NCI-H1048 (cell line): ENCODE data around the gene SPACA9.

ENCODE experiments used
- DNase-seq: peaks from one replicate; lab custom pipeline; 2025; lab: John Stamatoyannopoulos, UW

The SPACA9 gene

DNA sequence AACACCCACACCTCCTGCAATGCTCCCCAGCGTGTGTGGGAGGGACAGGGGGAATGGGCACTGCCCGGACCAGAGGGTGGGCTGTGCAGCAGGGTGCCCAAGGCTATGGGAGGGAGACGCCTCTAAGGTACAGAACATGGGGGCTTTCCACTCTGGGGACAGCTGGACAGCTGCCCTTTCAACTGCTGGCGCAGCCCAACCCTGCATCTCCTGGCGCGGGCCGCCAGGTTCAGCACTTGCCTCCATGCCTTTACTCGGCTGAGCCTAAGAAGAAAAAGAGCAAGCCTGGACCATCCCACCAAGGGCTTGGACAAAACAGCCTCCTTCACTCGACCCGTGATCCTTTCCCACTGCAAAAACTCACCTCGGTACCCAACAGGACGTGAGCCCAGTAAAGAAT is 15.6 kb upstream of the SPACA9 start:
- no peak for DNase-seq

DNA sequence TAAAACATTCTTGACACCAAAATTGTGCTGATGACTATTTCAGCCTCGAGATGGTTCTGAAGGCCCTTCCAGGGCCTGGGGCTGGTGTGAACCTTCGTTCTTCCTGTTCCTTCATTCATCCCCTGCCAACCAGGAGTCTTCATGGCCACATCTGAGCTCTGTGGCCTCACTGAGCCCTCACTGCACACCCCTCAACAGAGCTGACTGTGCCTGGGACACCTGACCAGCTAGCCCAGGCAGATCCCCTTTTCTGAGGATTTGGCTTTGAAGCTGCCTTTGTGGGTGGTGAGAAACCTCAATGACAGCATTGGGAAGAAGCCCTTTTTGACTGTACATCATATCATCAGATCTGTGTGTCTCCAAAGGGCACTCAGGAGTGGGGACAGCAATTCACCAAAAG is 14.4 kb upstream of the SPACA9 start:
- no peak for DNase-seq

DNA sequence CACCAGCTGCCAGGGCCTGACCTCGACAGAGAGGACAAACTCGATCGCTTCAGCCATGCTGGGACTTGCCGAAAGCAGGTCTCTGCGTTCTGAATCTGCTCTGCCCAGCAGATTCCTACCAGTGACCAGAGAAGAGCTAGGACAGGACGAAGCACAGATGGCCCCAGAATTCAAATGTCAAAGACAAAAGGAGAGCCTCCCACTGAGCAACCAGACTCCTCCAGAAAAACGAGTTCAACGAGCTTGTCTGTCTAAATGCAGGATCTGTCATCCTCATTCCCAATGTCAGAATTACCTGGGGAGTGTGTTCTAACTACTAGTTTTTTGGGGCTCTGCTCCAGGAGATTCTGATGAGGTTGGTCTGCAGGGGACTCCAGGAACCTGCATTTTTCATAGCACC is 14.0 kb upstream of the SPACA9 start:
- DNase-seq = no peak

DNA sequence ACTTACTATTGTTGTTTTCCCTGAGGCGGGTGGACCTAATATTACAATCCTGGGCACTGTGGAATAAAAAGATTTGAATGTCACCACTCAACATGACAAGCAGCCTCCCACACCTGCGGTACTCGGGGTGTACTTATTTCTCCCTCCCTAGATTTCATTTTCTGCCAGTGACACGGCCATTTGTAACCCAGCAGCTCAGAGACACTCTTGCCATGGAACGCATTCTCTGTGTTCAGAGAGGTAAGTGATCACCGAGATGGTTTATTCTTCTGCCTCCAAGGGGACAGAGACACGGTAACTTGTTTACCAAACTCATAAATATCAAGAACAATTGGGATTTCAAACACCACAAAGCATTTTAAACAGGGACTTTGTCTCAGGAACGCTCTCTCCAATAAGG is 11.8 kb upstream of the SPACA9 start:
- DNase-seq = no peak

DNA sequence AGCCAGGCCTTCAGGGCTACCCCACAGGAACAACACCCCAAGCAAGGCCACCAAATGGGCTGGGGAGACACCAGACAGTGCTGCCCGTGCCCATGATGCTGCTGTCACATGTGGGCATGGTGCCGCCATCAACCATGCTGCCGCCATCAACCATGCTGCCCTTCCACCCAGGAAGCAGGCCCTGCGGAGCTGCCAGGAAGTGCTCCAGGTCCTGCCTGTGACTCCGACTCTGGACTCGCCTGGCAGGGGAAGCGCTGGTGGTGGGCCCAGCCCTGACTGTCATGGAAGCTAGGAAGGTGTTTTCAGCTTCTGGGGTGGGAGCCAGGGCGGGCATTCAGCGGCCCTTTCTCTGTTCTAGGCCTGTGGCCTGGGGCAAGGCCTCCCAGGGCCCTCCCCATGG is 9.4 kb upstream of the SPACA9 start:
- DNase-seq = no peak

DNA sequence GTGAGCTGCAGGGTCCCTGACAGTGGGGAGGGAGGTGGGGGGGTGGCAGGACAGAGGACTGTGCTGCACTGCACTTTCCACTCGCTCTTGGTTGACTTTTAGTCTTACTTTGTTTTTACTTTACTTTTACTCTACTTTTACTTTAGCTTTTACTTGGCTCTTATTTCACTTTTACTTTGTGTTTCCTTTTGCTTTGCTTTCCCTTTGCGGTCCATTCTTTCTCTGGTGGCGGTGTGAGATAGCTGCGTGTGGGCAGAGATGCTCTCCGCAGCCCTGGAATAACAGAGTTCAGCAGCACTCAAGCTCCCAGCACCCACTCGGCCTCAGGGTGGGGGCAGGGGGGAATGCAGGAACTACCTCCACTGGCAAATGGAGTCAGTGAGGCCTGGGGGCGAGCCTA is 5.3 kb upstream of the SPACA9 start:
- DNase-seq = no peak

DNA sequence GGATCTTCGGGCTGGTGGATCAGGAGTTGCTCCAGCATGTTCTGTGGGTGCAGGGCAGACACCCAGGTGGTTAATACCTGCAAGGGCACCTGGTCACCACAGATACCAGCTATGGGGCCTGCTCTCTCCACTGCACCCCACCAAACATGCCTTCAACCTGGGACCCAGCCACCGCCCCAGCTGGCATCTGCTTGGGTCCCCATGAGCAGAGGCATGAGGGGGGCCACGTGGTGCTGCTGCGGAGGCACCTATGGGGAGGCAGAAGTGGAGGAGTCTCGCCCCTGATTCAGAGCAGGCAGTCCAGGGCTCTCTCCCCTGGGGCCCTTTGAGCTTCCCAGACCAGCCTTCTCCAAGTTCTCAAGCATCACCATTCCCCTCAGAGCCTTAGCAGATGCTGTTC is 3.5 kb upstream of the SPACA9 start:
- DNase-seq = no peak

DNA sequence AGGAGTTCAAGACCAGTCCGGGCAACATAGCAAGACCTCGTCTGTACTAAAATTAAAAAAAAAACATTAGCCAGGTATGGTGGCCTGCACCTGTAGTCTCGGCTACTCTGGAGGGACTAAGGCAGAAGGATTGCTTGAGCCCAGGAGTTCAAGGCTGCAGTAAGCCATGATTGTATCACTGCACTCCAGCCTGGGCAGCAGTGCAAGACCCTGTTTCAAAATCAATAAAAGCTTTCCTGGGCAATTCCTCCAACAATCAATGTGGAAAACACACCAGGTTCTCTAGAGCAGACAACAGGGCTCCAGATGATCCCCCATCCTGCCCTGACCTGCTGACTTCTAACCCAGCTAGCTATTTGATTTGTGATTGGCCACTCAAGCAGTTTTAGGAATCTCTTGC is 1.8 kb upstream of the SPACA9 start:
- DNase-seq = no peak

DNA sequence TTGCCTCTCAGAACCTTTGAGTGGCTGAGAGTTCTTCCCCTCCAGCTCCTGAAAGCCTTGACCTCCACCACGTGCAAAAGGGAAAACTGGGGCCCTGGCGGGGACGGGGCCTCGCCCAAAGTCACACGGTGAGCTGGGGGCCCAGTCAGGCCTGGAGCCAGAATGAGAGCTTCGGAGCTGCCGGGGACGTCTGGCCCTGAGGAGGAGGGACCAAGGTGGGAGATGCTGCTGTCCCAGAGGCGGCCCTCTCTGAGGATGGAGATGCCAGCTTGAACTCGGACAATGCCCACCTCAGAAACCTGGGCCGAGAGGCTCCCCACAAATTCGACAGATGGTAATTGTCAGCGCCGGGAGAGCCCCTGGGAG is 1.3 kb upstream of the SPACA9 start:
- no peak for DNase-seq

DNA sequence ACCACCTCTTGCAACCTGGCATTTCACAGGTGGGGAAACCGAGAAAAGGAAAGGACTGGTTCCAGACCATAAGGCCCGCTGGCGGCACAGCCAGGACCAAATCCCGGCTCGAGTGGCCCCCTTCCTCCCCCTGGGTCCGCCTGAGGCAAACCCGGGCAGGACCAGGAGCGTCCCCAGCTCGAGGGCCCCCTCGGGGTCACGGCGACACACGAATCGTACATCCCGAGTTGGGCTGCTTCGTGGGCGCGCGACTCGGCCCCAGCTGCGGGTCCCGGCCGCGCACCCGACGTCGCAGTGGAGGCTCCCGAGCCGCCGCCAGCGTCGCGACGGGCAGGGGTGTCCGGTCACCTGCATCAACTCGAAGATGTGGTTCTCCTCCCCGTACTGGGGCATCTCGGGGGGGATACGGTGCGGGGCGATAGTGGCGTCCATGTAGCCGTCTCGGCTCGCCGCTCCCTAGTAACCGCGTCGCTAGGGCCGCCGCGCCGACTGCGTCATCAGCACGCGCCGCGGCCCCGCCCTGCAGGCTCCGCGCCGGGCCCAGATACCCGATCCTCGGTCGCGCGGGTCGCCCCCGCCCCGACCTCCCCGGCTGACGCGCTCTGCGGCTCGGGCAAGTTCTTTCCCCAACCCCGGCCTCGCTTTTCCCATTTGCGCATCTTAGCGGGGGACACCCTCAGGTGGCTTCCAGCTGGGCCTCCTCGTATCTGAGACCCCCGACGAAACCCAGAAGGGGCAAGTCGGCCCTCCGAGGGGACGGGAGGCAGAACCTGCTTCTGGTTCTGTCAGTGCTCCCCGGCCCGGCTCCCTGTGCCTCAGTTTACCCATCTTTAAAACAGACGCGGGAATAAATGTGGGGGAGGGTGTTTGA is 639 bp upstream of the SPACA9 start, which contains the start of gene AK8:
Gene AK8, minus strand, starts transcription at position 461 of the 871 bp plus-strand sequence. Its CDS starts 29 bp downstream, at position 432.
- peak; percentile 47 for DNase-seq

DNA sequence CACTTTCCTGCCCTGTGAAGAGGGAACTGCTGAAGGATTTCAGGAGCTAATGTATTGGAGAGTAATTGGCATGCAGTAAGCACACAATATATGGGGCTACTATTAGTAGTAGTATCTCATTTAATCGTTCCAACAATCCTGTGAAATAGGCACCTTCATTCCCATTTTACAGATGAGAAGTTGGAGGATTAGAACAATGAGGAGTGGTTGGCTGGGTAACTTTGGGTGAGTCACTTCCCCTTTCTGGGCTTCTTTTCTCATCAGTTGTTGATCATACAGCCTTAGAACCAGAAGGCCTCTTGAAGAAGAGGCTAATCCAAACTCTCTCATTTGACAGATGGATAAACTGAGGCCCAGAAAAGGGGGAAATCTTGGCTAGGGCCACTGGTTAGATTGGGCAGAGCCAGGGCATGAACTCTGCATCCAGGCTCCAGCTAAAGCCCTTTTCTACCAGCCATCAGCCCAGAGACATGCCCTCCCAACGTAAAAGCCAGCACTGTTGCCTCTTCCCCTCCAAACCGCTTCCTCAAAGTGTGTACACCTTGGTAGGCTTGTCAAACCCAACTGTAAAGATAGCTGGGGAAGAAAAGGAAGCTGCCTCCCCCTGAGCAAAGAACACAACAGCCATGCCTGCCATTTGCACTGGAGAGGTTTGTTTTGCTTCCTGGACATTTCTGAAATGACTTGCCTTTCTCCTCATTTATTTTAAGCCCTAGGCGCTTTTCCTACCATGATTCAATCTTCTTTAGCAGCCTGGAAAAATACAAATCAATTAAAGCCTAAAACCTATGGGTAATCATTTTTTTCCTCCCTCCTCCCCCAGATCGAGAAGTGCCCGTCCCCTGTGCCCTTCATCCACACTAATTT is 992 bp downstream of the SPACA9 start:
- DNase-seq = no peak

DNA sequence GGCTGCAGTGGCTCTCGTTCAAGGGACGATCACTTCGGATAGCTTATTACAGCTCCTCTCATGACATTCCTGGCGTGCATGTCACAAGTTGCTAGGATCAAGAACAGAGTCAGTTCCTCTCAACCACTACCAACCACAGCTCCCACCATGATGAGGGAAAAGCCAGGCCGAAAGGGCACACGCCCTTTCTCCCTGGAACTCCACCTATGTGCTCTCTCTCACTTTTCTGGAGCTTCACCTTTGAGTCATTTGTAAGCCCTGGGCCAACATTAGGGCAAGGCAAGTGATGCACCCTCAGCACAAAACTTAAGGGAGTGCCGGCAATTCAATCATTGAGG is 1.6 kb downstream of the SPACA9 start:
- DNase-seq = no peak

DNA sequence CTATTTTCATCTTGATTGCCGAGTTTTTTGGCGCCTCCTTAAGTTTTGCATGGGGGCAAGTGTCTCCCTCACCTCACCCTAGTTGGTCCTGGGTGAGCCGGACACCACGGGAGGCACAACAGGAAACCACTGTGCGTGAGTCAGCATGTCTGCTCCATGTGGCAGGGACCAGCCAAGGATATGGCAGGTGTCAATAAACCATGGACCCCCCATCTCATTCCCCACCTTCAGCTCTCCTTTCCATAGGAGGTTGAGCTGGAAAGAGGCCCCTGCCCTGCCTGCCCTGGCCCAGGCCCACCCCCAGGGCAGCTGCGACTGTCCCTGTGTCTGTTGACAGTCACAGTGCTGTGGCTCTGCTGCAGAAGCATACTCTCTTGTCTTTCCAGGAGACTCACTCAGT is 3.1 kb downstream of the SPACA9 start:
- no peak for DNase-seq

DNA sequence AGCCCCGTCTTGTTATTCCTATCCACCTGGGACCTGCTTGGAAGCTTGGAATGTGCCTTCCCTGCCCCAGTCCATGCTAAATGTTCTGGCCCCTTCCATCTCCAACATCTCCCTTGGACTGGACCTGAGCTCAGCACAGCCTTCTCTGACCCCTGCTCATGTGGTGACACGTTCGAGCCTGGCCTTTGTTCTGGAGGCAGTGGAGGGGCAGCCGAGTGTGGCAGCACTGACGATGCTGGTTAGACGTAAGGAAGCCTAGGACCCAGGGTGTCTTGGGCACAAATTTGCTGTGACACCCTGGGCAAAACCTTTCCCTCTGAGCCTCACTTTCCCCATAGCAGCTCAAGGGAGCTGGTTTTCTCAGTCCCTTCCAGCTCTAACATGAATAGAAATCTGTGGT is 3.9 kb downstream of the SPACA9 start:
- no peak for DNase-seq

DNA sequence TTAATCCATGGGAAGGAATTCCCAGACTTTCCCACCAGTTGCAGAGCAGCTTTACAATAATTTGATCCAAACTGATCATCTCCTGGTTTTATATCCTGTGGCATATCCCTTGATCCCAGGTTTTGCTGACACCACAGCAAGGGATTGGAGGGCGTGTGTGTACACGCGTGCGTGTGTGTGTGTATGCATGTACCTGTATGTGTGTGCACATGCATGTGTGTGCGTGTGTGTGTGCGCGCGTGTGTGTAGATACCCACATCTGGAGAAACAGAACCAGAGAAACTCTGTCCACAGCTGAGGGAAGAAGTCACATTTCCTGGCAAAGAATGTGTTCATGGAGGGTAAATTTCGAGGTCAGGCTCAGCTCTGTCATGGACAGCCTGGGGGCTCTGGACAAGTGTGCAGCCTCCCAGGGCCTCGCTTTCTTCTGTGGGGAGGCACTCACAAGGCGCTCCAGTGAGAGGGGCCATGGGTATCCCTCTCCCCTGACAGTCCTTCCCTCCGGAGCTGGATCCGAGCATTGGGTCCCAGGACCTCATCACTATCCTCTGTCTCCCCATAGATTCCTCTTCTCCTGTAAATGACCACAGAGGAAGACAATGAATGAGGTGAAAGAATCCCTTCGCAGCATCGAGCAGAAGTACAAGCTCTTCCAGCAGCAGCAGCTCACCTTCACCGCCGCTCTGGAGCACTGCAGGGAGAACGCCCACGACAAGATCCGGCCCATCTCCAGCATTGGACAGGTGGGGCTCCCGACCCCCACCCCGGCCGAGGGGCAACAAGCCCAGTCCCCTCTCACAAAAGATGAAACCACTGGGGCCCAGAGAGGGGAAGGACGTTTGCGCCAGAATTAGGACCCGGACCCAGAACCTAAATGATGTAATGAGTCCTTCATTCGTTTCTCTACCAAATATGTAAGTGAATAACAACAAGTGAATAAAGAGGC is 4.9 kb downstream of the SPACA9 start:
- no peak for DNase-seq

DNA sequence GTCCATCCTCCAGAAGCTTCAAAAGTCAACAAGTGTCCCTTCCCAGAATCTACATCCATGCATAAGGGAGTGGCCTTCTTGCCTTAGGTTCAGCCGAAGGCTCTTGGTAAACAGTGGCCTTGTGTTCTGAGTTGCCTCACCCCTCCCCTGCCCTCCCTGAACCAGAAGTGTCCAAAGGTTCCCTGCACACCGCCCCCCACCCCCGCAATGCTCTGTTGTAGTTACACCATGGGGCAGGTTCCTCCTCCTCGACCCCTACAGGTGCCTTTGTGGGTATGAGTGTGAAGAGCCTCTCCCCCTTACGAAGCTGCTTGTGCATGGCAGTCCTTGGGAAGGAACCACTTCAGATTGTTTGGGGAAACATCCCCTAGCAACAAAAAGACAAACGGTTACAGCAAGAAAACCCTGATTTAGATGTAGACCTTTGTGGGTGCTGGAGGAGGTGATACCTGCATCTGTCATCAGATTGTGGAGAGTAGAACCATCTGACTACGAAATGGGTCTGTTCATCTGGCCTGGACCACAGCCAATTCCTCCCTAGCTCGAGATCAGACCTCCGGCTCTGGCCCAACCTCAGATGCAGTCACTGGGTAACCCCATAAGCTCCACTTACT is 7.1 kb downstream of the SPACA9 start:
- DNase-seq = no peak

DNA sequence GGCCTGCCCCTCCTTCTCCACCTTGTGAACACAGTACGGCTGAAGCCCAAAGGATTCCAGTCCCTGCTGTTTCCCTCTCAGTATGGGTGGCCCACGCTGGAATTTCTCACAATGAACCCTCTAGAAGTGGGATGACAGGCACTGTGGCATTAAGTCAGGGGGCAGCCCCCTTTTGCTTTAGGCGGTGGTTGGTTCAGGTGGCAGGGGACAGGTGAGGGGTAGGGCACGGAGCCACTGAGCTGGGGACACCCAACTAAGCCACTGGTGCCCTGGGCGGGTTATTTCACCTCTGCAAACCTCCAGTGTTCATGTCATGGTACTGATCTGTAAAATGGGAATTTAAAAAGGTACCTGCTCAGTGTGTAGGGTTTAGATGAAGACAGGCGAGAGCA is 7.6 kb downstream of the SPACA9 start:
- DNase-seq = no peak

DNA sequence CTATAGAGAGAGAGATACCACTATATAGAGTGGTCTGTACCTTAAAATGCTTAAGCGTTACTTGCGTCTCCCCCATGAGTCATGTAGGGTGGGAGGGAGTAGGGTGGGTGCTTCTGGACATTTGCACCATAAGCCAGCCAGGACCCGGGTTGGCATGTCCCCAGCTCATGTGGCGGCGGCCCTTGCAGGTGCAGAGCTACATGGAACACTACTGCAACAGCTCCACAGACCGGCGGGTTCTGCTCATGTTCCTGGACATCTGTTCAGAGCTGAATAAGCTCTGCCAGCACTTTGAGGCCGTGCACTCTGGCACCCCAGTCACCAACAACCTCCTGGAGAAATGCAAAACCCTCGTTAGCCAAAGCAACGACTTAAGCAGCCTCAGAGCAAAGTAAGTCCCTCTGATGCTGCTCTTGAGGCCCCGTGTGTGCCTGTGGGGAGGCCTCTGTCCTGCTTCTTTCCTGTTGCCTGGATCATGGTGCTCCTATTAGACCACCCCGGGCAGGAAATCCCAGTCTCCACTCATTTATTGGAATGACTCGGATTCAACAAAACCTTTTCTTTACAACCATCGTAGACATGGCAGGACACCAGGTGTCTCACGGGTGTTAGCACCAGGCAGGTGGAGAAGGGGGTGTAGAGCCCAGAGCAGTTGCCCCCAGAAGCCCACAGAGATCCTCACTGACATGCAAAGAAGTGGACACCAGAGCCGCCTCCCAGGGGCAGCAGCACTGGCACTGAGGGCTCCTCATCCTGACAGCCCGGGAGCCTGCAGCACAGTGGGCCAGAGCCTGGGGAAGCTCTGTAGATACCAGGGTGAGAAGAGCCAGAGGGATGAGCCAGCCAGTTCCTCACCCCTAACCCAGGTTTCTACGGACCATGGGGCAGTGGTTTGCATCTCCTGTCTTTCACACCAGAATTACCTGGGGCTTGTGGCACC is 8.8 kb downstream of the SPACA9 start:
- DNase-seq = no peak

DNA sequence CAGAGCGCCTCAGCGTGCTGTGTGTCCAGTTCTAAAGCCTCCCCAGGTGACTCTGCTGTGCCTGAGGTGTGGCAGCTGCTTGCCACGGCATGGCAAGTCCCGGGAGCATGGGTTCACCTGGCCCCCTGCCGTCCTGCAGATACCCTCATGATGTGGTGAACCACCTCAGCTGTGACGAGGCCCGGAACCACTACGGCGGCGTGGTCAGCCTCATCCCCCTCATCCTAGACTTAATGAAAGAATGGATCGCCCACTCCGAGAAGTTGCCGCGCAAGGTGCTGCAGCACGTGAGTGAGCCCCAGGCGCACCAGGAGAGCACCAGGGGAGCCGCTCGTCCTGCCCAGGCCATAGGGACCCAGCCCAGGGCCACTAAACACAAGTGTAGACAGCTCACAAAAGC is 9.5 kb downstream of the SPACA9 start:
- DNase-seq = no peak

DNA sequence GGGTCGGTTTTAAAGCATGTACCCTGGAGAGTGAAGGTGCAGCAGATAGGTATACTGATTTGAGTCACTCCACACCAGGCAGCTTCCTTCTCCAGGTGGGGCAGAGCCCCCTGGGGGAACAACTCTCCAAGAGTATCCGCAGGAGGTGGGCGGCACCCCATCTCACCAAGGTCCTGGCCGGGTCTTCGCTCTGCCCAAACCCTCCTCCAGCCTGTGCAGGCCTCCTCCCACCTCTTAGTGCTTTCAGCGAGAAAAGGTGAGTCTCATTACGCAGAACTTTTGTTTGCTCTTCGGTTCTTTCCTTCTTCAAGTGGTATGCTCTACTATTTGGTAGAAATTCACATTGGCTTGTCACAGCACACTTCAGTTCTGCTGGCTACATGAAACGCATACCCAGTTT is 13.7 kb downstream of the SPACA9 start:
- DNase-seq = no peak

DNA sequence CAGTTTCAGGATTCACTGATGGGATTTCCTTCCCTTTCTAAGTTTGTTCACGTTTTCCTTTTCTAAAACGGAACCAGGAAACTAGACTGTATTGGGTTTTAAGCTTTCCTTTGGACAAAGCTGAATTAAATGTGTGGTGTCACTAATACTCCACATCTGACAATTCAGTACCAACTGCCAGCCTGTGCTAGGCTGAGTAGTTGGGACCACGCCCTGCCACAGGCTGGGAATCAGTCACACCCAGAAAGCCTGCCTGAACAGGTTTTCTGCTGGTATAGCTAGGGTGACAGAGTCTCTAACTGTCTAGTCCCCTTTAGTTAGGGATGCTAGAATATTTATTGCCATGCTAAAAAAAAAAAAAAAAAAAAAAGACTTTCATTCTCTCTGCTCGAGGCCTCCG is 15.6 kb downstream of the SPACA9 start:
- DNase-seq = no peak
